ENCODE measurements around the gene GCNT2.
"Not testable (repeated sequence)": the region's sequence is repeated elsewhere in the genome, so short reads cannot be mapped to it uniquely, and the experiment has no call there.

The GCNT2 gene

DNA sequence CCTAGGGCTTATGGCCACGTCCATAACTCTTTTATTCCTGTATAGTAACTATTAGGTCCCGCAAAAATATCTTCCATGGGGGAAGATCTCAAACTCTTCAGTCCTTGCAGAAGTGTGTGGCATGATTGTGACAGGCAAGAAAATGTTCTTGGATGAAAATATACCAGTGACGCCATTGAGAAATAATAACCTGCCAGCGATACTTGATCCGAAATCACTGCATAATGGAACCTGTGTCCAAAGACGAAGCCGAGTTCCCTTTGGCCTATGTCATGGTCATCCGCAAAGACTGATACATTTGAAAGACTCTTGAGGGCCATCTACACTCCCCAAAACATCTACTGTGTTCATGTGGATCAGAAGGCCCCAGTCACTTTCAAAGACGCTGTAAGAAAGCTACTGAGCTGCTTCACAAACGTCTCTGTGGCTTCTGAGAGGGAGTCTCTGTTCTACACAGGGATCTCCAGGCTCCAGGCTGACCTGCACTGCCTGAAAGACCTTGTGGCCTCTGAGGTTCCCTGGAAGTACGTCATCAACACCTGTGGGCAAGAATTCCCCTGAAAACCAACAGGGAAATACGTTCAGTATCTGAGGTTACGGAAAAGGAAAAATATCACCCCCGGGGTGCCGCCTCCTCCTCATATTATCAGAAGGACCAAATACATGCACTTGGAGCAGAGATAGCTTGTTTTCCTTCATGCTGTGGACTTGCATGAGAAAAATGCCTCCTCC, 6.9 kb upstream of the GCNT2 start:
- DNase-seq (ENCODE audit: low read depth in 2 of 2) = no peak

DNA sequence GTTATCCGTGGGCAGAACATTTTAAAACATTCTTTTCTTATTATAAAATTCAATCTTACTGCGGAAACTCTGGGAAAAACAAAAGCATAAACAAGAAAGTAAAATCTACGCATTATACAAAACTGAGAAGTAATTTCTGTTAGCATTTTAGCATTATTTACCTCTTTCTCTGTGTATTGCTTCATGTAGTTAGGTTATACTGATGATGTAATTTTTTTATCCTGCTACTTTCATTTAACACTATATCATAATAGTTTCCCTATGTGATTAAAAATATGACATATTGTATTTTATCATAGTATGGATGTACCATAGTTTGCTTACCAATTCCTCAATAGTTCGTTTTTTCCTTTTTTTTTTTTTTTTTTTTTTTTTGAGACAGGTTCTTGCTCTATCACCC, 4.2 kb upstream of the GCNT2 start:
- DNase-seq (ENCODE audit: low read depth in 2 of 2) = no peak

DNA sequence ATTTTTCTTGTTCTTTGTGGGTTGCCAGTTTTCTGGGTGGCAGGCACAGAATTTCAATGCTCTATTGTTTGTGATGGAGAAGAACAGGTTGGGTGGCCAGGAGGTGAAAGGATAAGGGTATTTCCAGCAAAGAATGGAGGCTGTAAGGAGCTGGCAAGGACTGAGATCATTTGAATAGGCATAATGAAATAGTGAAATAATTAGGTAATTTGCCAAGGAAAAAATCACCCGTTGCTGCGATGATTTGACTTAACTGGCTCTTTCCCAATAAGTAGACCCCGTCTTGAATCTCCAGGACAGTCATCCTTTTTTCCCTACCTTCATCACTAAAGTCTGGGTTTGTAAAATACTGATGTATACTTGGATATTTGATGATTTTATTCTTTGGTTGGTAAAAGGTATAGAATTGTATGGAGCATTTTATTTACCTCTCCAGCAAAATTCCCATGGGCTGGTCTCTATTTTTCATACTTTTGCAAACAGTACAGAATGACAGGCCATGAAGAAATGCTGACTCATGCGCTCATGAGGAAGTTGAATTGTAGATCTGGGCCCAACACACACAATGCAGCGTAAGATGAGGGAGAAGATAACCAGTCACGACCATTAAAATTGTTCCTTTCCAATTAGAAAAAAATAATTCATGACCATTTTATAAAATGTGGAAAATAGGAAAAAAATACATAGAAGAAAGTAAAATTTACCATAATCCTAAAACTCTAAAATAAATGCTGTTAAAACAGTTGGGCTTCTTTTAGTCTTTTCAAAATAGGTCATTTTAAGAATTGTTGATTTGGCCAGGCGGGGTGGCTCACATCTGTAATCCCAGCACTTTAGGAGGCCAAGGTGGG, 2.4 kb upstream of the GCNT2 start:
- DNase-seq (ENCODE audit: low read depth in 2 of 2) = no peak

DNA sequence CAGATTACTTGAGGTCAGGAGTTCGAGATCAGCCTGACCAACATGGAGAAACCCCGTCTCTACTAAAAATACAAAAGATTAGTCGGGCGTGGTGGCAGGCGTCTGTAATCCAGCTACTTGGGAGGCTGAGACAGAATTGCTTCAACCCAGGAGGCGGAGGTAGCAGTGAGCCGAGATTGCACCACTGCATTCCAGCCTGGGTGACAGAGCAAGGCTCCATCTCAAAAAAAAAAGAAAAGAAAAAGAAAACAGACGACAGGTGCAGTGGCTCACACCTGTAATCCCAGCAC, 1.8 kb upstream of the GCNT2 start:
- not testable (repeated sequence) for DNase-seq (ENCODE audit: low read depth in 2 of 2)

DNA sequence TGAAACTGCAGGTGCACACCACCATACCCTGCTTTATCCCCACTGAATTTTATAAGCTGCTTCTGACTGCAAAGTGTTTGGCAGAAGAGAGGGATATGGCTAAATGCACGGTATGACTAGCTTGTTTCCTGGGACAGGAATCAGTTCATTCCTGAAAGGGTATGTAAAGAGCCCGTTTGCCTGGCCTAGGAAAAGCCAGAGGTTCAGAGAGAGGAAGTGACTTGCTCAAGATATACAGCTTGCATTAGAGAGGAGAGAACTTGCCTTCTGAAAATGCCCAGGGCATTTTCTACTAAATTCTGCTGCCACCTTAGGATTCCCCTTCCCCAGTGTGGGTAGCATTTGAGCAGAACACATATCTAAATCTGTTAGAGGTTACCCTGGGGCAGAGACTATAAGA, 683 bp upstream of the GCNT2 start:
- DNase-seq (ENCODE audit: low read depth in 2 of 2) = no peak

DNA sequence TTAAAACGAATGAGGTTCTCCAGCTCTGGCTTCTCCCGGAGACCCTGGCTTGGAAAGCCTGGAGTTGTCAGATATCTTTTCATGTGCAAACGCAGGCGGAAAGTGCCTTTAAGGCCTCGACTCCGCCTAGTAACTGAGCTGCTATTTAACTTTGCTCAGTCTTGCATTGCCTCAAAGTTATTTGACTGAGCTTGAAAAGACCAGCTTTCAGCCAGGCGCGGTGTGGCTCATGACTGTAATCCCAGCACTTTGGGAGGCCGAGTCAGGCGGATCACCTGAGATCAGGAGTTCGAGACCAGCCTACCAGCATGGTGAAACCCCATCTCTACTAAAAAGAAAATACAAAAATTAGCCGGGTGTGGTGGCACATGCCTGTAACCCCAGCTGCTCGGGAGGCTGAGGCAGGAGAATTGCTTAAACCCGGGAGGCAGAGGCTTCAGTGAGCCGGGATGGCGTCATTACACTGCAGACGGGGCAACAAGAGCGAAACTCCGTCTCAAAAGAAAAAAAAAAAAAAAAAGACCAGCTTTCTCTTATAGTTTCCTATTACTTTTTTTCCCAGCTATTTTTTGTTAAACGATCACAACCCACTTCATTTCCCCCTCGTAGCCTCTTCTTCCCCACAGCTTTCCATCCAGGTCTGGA, 1.9 kb downstream of the GCNT2 start:
- DNase-seq (ENCODE audit: low read depth in 2 of 2) = no peak

DNA sequence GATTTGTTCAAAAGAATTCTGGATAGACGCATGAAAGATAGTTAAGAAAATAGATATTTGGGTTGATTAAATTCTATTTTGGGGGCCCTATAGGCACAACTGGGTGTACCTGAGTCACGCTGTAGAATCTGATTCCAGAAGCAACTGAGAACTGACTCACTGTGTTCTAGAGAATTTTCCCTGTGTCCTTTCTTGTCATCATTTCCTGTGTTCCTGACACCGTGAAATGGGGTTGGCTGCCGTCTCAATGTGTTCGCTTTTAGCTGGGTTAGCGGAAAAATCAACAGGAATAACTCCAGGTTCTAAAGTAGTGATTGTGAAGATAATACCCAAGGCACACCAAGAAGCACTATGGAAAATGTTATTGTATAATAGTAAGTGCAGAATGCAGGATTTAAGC, 5.0 kb downstream of the GCNT2 start:
- no peak for DNase-seq (ENCODE audit: low read depth in 2 of 2)

DNA sequence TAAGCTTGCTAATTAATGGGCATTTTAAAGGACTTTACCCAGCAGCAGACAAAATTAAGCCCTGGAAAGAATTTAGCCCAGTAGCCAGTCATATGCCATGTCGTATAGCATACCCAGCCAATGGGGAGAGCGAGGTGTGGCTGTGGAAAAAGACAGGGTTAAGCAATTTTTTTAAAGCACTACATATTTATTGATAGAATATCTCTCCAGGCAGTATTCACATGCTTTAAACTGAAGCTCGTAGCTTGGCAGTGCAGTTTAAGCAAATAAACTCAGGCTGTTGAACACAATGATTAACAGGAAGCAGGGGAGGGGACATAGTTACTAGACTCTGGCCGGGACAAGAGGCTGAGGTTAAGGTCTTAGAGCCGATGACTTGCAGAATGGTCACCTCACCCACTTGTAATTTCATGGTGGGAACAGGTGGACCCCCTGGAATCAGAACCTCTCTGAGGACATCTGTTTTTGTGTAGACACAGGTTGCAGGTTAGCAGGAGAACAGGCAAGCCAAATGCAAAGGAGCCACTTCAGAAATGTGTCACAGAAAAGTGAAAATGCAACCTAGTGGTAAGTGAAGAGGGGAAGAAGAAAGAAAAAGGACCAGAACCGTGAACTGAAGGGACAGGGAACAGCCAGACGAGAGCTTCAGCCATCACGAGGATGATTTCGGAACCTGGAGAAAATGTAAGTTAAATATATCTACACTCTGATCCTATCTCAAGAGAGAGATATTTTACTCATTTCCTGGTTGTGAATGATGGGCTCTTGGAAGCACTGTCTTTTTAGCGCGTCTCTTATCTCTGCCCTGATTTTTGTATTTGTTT, 7.2 kb downstream of the GCNT2 start:
- DNase-seq (ENCODE audit: low read depth in 2 of 2) = peak in 1 of 2 donors; percentile 7

DNA sequence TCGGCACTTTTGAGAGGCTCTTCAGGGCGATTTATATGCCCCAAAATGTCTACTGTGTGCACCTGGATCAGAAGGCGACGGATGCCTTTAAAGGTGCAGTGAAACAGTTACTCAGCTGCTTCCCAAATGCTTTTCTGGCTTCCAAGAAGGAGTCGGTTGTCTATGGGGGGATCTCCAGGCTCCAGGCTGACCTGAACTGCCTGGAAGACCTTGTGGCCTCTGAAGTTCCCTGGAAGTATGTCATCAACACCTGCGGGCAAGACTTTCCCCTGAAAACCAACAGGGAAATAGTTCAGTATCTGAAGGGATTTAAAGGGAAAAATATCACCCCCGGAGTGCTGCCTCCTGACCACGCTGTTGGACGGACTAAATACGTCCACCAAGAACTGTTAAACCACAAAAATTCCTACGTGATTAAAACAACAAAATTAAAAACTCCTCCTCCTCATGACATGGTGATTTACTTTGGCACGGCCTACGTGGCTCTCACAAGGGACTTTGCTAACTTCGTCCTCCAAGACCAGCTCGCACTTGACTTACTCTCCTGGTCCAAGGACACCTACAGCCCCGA, 8.2 kb downstream of the GCNT2 start:
- DNase-seq (ENCODE audit: low read depth in 2 of 2) = no peak

DNA sequence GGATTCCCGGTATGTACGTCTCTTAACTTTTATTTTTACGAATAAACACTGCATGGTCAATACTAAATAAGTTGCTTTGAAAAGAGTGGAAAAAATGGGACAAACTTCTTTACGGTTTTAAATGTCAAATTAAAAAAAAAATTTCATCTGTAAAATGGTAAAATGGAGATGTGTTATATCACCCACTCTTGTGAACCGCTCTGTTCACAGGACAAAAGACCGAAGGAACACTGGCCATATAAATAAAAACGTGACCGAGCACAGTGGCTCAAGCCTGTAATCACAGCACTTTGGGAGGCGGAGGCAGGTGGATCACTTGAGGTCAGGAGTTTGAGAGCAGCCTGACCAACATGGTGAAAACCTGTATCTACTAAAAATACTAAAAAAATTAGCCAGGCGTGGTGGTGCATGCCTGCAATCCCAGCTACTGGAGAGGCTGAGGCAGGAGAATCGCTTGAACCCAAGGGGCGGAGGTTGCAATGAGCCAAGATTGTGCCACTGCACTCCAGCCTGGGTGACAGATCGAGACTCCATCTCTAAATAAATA, 8.8 kb downstream of the GCNT2 start:
- DNase-seq (ENCODE audit: low read depth in 2 of 2) = not testable (repeated sequence)

DNA sequence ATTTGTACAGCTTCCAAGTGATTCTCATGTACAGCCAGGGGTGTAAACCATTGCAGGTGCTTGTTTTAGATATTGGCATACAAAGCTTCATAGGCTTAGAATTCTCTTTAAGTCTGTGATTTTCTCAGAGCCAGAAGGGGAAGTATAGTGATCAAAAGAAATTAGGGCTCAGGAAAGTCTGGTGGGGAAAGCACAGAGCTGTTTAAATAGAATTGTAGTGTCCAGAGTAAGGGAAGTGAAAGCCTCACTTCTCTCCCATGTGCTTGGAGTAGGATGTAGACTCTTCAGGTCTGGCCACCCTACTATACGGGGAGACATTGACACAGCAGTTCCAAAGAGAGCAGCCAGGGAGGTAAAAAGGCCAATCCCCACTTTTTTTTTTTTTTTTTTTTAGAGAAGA, 10.4 kb downstream of the GCNT2 start:
- DNase-seq (ENCODE audit: low read depth in 2 of 2) = no peak

DNA sequence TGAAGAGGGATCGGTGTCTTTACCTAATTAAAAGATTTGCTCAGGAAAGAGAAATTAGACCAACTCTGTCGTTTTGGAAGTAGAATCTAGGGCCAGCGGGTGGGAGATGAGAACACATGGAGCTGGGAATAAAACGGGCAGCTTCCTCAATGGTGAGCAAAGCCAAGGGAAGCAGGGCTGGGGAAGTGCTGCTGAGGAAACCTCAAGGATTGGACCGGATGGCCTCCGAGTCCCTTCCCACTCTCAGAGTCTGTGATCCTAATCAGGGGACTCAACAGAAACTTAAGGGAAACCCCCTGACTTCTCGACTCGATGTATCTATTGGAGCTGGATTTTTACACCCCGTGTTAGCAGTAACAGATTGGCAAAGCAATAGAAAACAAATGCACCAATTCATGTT, 10.8 kb downstream of the GCNT2 start:
- DNase-seq (ENCODE audit: low read depth in 2 of 2) = no peak

DNA sequence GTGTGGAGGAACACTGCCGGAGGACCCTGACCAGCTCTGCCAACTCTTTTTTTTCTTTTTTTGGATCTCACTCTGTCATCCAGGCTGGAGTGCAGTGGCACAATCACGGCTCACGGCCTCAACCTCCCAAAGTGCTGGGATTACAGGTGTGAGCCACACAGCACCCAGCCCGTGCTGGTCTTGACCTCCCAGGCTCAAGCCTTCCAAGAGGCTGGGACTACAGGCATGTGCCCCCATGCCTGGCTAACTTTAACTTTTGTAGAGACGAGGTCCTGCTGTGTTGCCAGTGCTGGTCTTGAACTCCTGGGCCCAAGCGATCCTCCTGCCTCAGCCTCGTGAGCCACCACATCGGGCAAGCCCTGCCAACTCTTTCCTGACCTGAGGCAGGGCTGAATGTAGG, 11.2 kb downstream of the GCNT2 start:
- DNase-seq (ENCODE audit: low read depth in 2 of 2) = no peak

DNA sequence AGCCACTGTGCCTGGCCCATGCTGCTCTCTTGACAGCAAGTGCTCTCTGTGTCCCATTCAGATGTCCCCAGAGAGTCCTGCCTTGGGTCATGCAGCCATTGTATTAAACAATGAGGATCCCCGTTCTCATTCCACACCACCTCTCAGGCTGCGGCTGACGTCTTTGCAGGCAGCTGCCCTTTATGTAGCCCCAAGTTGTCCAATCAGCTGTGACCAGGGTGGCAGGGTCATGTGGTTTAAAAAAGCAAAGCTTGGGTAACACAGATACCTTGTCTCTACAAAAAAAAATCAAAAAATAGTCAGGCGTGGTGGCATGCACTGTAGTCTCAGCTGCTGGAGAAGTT, 13.2 kb downstream of the GCNT2 start:
- DNase-seq (ENCODE audit: low read depth in 2 of 2) = no peak

DNA sequence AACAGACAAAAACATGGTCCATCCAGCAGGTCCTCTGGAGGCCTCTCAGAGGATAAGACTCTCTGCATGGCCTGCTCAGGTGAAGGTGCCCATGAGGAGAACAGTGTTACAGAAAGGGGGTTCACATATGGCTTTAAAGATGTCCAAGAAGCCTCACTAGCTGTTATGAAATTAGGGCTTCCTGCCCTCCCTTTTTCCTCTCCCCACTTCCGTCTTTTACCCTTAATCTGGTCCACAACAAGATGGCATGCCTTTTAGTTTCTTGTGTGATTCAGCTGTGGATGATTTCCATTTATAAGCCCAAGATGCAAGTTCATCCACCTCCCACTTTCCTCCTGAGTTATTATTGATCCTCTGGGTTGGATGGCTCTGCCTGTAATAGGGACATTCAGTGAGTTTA, 14.0 kb downstream of the GCNT2 start:
- DNase-seq (ENCODE audit: low read depth in 2 of 2) = no peak

DNA sequence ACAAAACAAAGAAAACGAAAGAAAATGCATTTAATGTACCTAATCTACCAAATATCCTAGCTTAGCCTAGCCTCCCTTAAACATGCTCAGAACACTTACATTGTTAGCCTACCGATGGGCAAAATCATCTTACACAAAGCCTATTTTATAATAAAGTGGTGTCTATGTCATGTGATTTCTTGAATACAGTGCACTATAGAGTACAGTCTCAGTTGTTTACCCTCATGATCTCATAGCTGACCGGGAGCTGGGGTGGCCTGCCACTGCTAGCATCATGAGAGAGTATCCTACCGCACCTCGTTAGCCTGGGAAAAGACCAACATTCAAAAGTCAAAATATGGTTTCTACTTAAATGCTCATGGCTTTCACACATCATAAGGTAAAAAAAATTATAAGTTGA, 16.6 kb downstream of the GCNT2 start:
- DNase-seq (ENCODE audit: low read depth in 2 of 2) = no peak

DNA sequence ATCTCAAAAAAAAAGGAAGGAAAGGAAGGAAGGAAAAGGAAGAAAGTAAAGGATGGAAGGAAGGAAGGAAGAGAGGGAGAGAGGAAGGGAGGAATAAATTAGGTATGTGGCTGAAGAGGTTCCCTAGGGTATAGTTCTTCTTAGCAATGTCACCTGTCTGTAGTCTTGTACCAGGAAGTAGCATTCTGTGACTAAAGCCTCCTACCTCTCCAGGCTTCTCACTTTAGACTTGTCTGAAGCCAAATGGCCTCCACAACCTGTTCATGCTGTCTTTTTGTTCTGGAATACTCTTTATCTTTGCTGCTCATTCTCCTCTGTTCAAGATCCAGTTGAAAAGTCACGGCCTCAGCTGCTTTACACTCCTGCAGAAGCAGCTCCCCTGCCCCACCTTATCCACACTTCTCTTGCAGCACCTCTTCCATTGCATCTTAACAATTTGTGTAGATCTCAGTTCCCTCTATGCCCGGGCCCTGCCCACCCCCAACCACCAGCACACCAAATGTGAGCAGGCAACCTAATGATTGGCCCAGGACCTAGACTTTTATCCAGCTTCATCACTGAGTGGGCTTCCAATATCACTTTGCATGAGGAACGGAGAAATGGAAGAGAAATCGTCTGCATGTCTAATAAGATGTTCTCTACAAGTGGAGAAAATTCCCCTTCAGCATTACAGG, 19.1 kb downstream of the GCNT2 start:
- no peak for DNase-seq (ENCODE audit: low read depth in 2 of 2)

DNA sequence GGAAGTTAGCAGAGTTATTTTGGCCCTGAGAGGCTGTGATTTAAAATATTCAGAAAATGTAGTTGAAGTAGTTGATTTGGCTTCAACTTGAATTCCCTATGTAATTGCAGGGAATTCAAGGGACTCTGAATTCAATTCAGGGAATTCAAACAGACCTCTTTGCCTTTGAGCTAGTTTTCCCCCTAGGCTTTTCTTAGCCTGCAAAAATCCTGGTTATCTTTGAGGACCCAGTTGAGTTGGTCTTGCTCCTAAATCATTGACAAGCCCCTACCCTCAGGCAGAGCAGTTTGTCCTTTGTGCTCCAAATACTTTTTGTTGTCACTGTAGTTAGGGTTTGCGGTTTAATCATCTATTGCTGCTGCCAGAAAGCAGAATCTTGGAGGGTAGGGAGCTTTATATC, 20.4 kb downstream of the GCNT2 start:
- no peak for DNase-seq (ENCODE audit: low read depth in 2 of 2)

DNA sequence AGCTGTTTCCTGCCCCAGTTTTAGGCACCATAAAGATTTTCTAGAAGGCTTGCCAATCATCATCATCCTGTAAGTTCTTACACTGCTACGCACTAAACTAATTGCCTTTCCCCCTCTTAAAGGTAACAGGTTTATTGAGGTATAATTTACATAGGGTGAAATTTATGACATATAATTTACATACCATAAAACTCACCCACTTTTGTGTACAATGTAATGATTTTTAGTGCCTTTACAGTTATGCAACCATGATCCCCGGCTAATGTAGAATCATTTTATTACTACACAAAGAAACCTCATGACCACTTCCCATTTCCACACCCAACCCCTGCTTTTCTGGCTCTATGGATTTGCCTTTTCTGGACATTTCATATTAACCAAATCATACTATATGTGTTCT, 21.1 kb downstream of the GCNT2 start:
- no peak for DNase-seq (ENCODE audit: low read depth in 2 of 2)

DNA sequence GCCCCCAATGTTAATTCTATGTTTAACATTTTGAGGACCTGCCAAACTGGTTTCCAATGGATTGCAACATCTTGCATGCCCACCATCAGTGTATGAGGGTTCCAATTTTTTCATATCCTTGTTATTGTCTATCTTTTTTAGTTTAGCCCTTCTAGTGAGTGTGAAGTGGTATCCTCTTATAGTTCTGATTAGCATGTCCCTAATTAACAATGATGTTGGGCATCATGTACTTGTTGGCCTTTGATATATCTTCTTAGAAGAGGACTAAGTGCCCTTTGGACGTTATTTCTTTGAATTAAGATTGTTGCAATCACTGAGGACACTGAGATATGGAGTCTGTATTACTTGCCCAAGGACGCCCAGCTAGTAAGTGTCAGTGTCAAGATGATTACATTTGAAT, 22.3 kb downstream of the GCNT2 start:
- no peak for DNase-seq (ENCODE audit: low read depth in 2 of 2)

DNA sequence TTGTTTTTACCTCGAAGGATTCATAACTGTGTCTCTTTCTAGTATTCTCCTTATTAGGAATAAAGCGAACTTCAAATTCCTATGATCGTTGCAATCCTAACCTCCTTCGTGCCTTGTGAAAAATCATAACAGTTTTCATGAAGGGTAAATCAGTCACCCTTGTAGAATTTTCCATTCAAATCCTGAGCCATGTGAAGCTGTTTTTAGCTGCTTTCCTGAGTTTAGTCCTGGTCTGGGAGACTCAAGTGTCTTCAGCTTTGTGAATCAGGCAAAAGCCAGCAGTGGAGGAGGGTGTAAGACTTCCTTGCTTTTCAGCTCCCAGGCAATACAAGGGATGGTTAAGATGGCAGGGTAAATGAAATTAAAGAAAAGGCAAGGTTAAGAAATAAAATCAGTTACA, 24.3 kb downstream of the GCNT2 start:
- DNase-seq (ENCODE audit: low read depth in 2 of 2) = no peak

Data from stimulated activated CD4-positive, alpha-beta T cell treated with anti-CD3 and anti-CD28 coated beads, Interleukin-15, amount 100 ng/mL, for 48 hours (primary cell).